GM23338 (cell line): ENCODE data around the gene HFE. TPM values are rescaled to one million over a fixed set of nuclear protein-coding genes. Genes with fewer than 3 reads are reported as not detected.
"Not testable (repeated sequence)": the region's sequence is repeated elsewhere in the genome, so short reads cannot be mapped to it uniquely, and the experiment has no call there.

Experiments
- ATAC-seq: fragments of 200-7000 bp; cut with Tn5 transposase; 3 replicates; pipeline ENCODE4 v1.9.1; 2020
- DNase-seq: peaks from one replicate; pipeline ENCODE4 v3.0.0-alpha.2; 2015; ENCODE audit warnings: low spot score
- H2AFZ ChIP-seq: fragments of 200-600 bp; sonication (generic); 2 replicates; pipeline ENCODE4 v1.8.0; 2016; ENCODE audit warnings: antibody characterized with exemption, mild to moderate bottlenecking, moderate library complexity
- H3F3A ChIP-seq: fragments of 200-600 bp; sonication (generic); replicated peaks from 2 replicates; pipeline ENCODE4 v1.8.0; 2017; ENCODE audit warnings: antibody characterized with exemption, mixed run types, low read depth
- H3K27ac ChIP-seq: fragments of 200-600 bp; sonication (generic); 2 replicates; pipeline ENCODE4 v1.6.1; 2016; ENCODE audit warnings: low read depth
- H3K27me3 ChIP-seq: fragments of 200-600 bp; sonication (generic); 2 replicates; pipeline ENCODE4 v1.8.0; 2016; ENCODE audit warnings: mild to moderate bottlenecking, mixed run types, moderate library complexity; ENCODE audit not compliant: insufficient read depth
- H3K36me3 ChIP-seq: fragments of 200-600 bp; sonication (generic); 2 replicates; pipeline ENCODE4 v1.8.0; 2016; ENCODE audit warnings: mild to moderate bottlenecking; ENCODE audit not compliant: insufficient read depth
- H3K4me1 ChIP-seq: fragments of 200-600 bp; sonication (generic); 2 replicates; pipeline ENCODE4 v1.8.0; 2016; ENCODE audit warnings: mild to moderate bottlenecking, moderate library complexity; ENCODE audit not compliant: insufficient read depth
- H3K4me2 ChIP-seq: fragments of 200-600 bp; sonication (generic); 2 replicates; pipeline ENCODE4 v1.7.1; 2017; ENCODE audit warnings: mixed run types
- H3K4me3 ChIP-seq: fragments of 200-600 bp; sonication (generic); 2 replicates; pipeline ENCODE4 v1.6.1; 2016; ENCODE audit warnings: mixed run types
- H3K79me2 ChIP-seq: fragments of 200-600 bp; sonication (generic); replicated peaks from 2 replicates; pipeline ENCODE4 v1.8.0; 2017; ENCODE audit warnings: mild to moderate bottlenecking; ENCODE audit not compliant: insufficient read depth
- H3K9me2 ChIP-seq: fragments of 200-600 bp; sonication (generic); 2 replicates; pipeline ENCODE4 v1.8.0; 2017; ENCODE audit not compliant: insufficient read depth
- H4K20me1 ChIP-seq: fragments of 200-600 bp; sonication (generic); replicated peaks from 2 replicates; pipeline ENCODE4 v1.8.0; 2017; ENCODE audit warnings: mild to moderate bottlenecking; ENCODE audit not compliant: insufficient read depth
- H3K27ac Mint-ChIP-seq: 2 replicates; pipeline ENCODE4 v1.8.0; 2020; ENCODE audit warnings: inconsistent platforms, mild to moderate bottlenecking, moderate library complexity, mixed read lengths
- H3K27me3 Mint-ChIP-seq: 3 replicates; pipeline ENCODE4 v1.8.0; 2022; ENCODE audit warnings: low read depth, mild to moderate bottlenecking, moderate library complexity, mixed read lengths, inconsistent platforms; ENCODE audit not compliant: insufficient read depth, poor library complexity
- H3K36me3 Mint-ChIP-seq: 3 replicates; pipeline ENCODE4 v1.8.0; 2021; ENCODE audit warnings: low read depth, mild to moderate bottlenecking, inconsistent platforms, moderate library complexity, mixed read lengths
- H3K4me1 Mint-ChIP-seq: 3 replicates; pipeline ENCODE4 v1.8.0; 2020; ENCODE audit warnings: mild to moderate bottlenecking, inconsistent platforms, mixed read lengths
- H3K4me3 Mint-ChIP-seq: 3 replicates; pipeline ENCODE4 v1.8.0; 2021; ENCODE audit warnings: moderate library complexity, mild to moderate bottlenecking, inconsistent platforms, mixed read lengths
- H3K9me3 Mint-ChIP-seq: 3 replicates; pipeline ENCODE4 v1.8.0; 2020; ENCODE audit warnings: moderate library complexity, mild to moderate bottlenecking, inconsistent platforms, mixed read lengths
- JUNB ChIP-seq: IDR thresholded peaks from one replicate; pipeline ENCODE4 v1.6.1; 2016; ENCODE audit warnings: antibody characterized with exemption; ENCODE audit not compliant: unreplicated experiment
- NANOG ChIP-seq: IDR thresholded peaks from 2 replicates; pipeline ENCODE4 v1.6.1; 2016; ENCODE audit warnings: antibody characterized with exemption, borderline replicate concordance
- polyA plus RNA-seq: library from polyadenylated mRNA; unstranded; fragments of >200 nt; fragmentation: Nextera tagmentation; extraction: Ambion mirVana; gene quantifications from 2 replicates; pipeline ENCODE4 v1.2.1, GENCODE V29; 2016
- total RNA-seq: library from RNA; depleted of rRNA; stranded (reverse); fragments of >200 nt; shearing (Covaris generic); gene quantifications from 2 replicates; pipeline ENCODE4 v1.2.3, GENCODE V29; 2014
- TF ChIP-seq, protein P1 (sequence below): IDR thresholded peaks from one replicate; pipeline ENCODE4 v1.6.1; 2018; ENCODE audit warnings: antibody characterized with exemption; ENCODE audit not compliant: unreplicated experiment

Gene HFE
- total and polyA plus RNA-seq, 2 experiments from 2014 or later = 0.53 to 0.63 TPM

DNA sequence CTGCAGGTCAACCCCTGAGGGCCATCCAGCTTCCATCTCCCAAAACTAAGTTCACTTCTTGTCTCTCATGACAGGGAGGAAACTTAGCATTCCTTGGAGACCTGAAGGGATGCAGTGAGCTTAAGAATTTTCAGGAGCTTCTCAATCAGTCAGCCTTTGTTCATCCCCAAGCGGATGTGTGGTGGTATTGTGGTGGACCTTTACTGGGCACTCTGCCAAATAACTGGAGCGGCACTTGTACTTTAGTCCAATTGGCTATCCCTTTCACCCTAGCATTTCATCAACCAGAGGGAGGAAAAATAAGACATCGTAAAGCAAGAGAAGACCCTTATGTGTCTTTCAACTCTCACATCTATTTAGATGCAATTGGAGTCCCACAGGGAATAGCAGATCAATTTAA lies 9.2 kb upstream of the HFE start:
- not testable (repeated sequence) for H3K79me2 ChIP-seq, H3K27ac Mint-ChIP-seq, H4K20me1 ChIP-seq, H3K9me2 ChIP-seq, H2AFZ ChIP-seq, H3K27me3 ChIP-seq, H3K36me3 ChIP-seq, H3K4me1 ChIP-seq, H3F3A ChIP-seq, H3K4me3 Mint-ChIP-seq, H3K27me3 Mint-ChIP-seq, ATAC-seq, H3K4me1 Mint-ChIP-seq, H3K4me3 ChIP-seq, H3K27ac ChIP-seq, DNase-seq, H3K4me2 ChIP-seq
- Mint-ChIP-seq H3K36me3 (peaks cover 12% of the 10 kb centered on the region; the same call in 2 of the 3 replicates), H3K9me3 (peaks cover 17% of the 10 kb centered on the region)

DNA sequence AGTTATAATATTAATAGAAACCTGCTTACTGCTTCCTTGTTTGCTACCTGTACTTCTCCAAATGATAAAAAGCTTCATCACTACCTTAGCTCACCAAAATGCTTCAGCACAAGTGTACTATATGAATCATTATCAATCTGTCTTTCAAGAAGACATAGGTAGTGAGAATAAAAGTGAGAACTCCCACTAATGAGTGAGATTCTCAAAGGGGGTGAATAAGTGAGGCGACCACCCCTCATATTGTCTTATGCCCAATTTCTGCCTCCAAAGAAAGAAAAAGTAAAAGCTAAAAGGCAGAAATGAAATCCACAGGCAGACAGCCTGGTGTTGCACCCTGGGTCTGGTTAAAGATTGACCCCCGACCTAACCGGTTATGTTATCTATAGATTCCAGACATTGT lies 6.1 kb upstream of the HFE start:
- not testable (repeated sequence) for H3K27ac Mint-ChIP-seq, DNase-seq, H3K4me3 ChIP-seq, H3K36me3 ChIP-seq, H3F3A ChIP-seq, H3K9me2 ChIP-seq, H3K27me3 ChIP-seq, H3K27ac ChIP-seq, H4K20me1 ChIP-seq, H2AFZ ChIP-seq, H3K27me3 Mint-ChIP-seq, H3K4me1 ChIP-seq, H3K4me2 ChIP-seq, ATAC-seq, H3K4me3 Mint-ChIP-seq, H3K4me1 Mint-ChIP-seq, H3K79me2 ChIP-seq
- H3K9me3 Mint-ChIP-seq = peaks cover 17% of the 10 kb centered on the region
- peaks cover 12% of the 10 kb centered on the region; the same call in 2 of the 3 replicates for H3K36me3 Mint-ChIP-seq

DNA sequence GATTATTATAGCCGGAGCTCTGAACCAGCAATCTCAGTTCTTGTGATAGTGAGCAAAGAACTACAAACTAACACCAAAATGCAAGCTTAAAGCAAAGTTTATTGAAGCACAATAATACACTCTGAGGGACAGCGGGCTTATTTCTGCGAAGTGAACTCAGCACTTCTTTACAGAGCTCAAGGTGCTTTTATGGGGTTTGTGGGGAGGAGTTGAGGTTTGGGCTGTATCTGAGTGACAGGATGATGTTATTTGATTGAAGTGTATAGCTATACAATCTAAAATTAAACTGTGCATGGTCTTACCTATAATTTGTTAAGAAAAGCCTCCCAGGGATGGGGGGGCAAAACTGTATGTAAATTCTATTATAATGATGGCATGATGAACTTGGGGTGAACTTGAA lies 1.0 kb upstream of the HFE start:
- no peak overlapping the region for H3K4me2 ChIP-seq
- peaks cover 22% of the 10 kb centered on the region for H3K4me1 Mint-ChIP-seq
- no peaks in the 10 kb centered on the region for H3K79me2 ChIP-seq
- H3K27me3 ChIP-seq = no peaks in the 10 kb centered on the region
- no peak overlapping the region for H3K27ac ChIP-seq
- H3K27ac Mint-ChIP-seq = no peak overlapping the region
- H4K20me1 ChIP-seq = no peaks in the 10 kb centered on the region
- no peaks in the 10 kb centered on the region for H3K36me3 ChIP-seq
- no peak overlapping the region for H3K4me3 ChIP-seq
- ATAC-seq (no peak), DNase-seq (no peak)
- H3K9me3 Mint-ChIP-seq = peaks cover 10% of the 10 kb centered on the region
- H3K27me3 Mint-ChIP-seq = peaks cover 7% of the 10 kb centered on the region
- no peak overlapping the region for H2AFZ ChIP-seq
- H3K36me3 Mint-ChIP-seq = peaks cover 7% of the 10 kb centered on the region; the same call in 2 of the 3 replicates
- H3K4me1 ChIP-seq = no peaks in the 10 kb centered on the region; the same call in 1 of the 2 replicates
- H3F3A ChIP-seq = no peaks in the 10 kb centered on the region
- no peak for TF ChIP-seq JUNB
- H3K4me3 Mint-ChIP-seq = no peak overlapping the region
- no peaks in the 10 kb centered on the region; the same call in none of the 2 replicates for H3K9me2 ChIP-seq

DNA sequence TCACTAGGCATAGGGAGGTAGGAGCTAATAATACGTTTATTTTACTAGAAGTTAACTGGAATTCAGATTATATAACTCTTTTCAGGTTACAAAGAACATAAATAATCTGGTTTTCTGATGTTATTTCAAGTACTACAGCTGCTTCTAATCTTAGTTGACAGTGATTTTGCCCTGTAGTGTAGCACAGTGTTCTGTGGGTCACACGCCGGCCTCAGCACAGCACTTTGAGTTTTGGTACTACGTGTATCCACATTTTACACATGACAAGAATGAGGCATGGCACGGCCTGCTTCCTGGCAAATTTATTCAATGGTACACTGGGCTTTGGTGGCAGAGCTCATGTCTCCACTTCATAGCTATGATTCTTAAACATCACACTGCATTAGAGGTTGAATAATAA lies 1.1 kb downstream of the HFE start:
- H3K27ac Mint-ChIP-seq = no peak overlapping the region; the same call in 1 of the 2 replicates
- Histone ChIP-seq H3K9me2 (peaks cover 5% of the 10 kb centered on the region), H4K20me1 (no peaks in the 10 kb centered on the region), H3K27me3 (no peaks in the 10 kb centered on the region), H3K4me2 (peak overlapping the region; percentile 82), H3K79me2 (no peaks in the 10 kb centered on the region), H2AFZ (no peak overlapping the region), H3F3A (no peaks in the 10 kb centered on the region), H3K4me1 (no peaks in the 10 kb centered on the region; the same call in 1 of the 2 replicates), H3K4me3 (peak overlapping the region; percentile 62), H3K36me3 (no peaks in the 10 kb centered on the region), H3K27ac (no peak overlapping the region)
- no peaks in the 10 kb centered on the region; the same call in 2 of the 3 replicates for H3K36me3 Mint-ChIP-seq
- ATAC-seq = no peak
- peaks cover 7% of the 10 kb centered on the region for H3K27me3 Mint-ChIP-seq
- peaks cover 22% of the 10 kb centered on the region for H3K4me1 Mint-ChIP-seq
- H3K9me3 Mint-ChIP-seq = no peaks in the 10 kb centered on the region; the same call in 2 of the 3 replicates
- peak overlapping the region; percentile 82 for H3K4me3 Mint-ChIP-seq
- DNase-seq = no peak
- TF ChIP-seq NANOG = no peak
- TF ChIP-seq, protein P1, sequence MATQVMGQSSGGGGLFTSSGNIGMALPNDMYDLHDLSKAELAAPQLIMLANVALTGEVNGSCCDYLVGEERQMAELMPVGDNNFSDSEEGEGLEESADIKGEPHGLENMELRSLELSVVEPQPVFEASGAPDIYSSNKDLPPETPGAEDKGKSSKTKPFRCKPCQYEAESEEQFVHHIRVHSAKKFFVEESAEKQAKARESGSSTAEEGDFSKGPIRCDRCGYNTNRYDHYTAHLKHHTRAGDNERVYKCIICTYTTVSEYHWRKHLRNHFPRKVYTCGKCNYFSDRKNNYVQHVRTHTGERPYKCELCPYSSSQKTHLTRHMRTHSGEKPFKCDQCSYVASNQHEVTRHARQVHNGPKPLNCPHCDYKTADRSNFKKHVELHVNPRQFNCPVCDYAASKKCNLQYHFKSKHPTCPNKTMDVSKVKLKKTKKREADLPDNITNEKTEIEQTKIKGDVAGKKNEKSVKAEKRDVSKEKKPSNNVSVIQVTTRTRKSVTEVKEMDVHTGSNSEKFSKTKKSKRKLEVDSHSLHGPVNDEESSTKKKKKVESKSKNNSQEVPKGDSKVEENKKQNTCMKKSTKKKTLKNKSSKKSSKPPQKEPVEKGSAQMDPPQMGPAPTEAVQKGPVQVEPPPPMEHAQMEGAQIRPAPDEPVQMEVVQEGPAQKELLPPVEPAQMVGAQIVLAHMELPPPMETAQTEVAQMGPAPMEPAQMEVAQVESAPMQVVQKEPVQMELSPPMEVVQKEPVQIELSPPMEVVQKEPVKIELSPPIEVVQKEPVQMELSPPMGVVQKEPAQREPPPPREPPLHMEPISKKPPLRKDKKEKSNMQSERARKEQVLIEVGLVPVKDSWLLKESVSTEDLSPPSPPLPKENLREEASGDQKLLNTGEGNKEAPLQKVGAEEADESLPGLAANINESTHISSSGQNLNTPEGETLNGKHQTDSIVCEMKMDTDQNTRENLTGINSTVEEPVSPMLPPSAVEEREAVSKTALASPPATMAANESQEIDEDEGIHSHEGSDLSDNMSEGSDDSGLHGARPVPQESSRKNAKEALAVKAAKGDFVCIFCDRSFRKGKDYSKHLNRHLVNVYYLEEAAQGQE = no peak
